GM18951 (cell line): ENCODE measurements around the gene UHMK1.

Experiments used
- POLR2A ChIP-seq: IDR thresholded peaks from 4 replicates; pipeline ENCODE4 v1.6.1; 2011; ENCODE audit warnings: mild to moderate bottlenecking; ENCODE audit not compliant: insufficient read length, insufficient read depth; ENCODE audit errors: extremely low read depth
- in situ Hi-C: fragments of 300-500 bp; cut with MboI; formaldehyde crosslinking; loops from one replicate; pipeline ENCODE4 v1.12.0; 2022; ENCODE audit warnings: low sequenced_read_pairs, mixed read lengths, inconsistent platforms; ENCODE audit not compliant: unreplicated experiment

UHMK1 gene

DNA sequence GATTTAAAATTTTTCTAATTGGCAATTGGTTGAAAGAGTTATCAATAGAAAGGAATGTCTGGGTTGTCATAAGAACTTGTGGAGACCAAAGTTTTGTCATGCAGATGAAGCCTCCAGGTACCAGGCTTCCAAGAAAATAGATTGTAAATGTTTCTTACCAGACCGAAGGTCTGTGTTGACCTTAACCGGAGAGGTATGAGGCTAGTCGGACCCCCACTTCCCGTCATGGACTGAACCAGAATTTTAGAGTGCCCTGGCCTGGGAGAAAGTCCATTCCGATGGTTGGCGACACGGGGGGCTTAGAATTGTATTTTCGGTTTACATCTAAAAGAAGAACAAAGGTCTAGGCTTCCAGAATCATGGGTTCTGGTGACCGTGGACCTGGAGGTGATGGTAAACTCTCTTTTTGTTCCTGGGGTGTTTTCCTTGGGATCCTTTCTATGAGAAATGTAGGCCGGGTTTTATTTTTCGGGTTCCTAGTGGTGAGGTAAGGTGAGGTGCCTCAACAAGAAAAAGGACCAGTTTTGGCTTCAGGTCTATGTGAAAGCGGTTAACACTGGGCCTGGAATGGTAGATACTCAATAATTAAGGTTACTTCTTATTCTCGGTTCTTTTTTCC, 405 bp upstream of the UHMK1 start:
- in situ Hi-C loops = no loop called here

DNA sequence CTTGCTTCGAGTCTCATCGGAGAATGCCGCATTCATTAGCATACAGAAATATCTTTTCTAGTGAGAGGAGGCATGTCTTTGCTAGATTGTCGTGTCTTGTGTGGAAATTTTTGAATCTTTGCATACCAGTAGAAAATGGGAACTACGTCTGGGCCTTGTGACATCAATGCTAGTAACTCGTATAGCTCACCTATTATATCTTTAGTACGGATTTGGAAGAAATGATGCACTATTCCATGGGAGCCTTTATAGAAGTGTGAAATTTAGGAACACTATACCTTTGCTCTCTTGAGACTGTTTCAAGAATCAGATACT, 835 bp downstream of the UHMK1 start:
- in situ Hi-C loops = no loop called here
- TF ChIP-seq POLR2A = no peak

More for the DNA sequence above, 405 bp upstream of the UHMK1 start:
- no peak for TF ChIP-seq POLR2A

DNA sequence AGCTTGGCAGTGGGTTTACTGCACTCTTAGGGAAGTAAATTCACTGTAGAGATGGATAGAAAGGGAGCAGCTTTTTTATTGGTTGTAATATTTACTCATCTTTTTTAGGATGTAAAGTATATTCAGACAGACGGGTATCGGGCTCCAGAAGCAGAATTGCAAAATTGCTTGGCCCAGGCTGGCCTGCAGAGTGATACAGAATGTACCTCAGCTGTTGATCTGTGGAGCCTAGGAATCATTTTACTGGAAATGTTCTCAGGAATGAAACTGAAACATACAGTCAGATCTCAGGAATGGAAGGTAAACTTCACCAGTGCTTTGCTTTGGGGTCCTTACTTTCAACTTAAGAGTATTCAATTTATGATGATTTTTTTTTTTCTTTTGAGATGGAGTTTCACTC, 3.2 kb downstream of the UHMK1 start:
- in situ Hi-C loops = no loop called here
- no peak for TF ChIP-seq POLR2A

DNA sequence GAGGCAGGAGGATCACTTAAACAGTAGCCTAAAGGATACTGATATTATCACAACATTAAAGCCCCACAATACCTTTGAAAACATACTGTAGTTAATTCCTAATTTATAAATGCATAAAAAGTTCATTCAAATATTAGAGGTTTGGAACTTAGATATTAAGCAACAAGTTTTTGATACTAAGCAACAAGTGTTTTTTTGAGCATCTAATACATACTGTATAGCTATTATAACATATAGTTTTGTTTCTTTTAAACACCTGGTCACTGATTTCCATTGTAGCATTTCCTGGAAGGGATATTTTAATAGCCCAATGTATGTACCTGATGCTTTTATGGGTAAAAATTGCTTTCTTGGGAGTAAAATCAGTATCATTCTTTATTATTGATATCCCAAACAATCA, 4.5 kb downstream of the UHMK1 start:
- TF ChIP-seq POLR2A = no peak
- in situ Hi-C loops = no loop called here

DNA sequence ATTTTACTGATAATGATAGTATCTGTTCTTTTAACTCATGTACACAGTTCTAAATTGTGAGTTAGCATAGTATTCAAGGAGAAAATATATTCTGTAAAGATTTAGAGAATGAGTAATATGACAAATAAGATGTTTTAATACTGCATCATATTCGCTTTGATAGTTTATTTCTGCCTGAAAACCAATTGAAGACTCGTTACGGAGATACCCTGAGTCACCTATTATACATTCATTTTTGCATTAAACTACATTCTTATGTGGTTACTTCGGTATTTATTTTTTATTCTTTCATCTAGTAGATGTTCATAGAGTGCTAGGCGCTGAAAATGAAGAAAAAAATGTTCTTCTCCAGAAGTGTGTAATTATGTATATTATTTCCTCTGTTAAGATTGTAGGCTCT, 5.3 kb downstream of the UHMK1 start:
- in situ Hi-C loops = no loop called here
- no peak for TF ChIP-seq POLR2A

DNA sequence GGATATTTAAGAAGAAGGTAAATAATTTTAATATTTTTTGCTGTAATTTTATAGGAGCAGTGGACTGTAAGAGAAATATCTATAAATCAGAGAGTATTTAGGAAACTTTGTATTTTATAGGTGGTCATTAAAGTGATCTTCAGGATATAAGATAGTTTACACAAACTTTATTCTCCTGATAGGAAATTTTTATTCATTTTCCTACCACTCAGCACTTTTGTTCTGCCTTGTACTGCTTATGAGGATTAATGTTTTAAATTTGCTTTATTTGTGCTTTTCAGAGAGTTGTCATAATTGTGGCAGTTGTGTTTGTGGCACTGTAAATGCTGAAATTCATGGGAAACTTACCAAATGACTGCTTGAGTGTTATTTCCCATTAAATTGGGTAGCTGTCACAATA, 29.7 kb downstream of the UHMK1 start:
- TF ChIP-seq POLR2A = no peak
- in situ Hi-C loops = no loop called here

DNA sequence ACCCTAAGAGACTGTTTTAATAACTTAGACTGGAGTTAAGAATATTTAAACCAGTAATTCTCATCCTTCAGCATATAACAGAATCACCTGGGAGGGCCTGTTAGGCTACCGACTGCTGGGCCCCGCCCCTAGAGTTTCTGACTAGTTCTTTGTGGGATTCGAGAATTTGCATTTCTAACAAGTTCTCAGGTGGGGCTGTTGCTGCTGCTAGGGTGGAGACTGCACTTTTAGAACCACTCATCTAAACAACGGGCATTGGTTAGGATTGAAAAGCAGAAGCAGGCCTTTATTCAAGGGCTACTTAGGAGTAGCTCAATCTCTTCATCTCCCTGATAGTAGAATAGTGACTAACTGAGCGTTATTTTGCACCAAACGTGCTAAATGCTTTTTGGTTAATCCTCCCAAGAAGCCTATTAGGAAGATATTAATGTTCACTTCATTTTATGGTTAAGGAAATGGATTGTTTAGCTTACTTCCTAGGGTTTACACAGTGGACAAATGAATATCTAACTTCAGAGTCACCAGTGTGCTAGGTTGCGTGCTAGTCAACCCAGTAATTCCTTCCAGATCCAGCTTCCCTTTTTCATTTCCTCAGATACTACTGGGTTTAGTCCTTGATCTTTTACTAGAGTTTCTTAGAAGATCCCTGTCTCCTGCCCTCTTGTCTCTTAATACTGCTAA, 32.8 kb downstream of the UHMK1 start:
- in situ Hi-C loops = no loop called here
- no peak for TF ChIP-seq POLR2A

DNA sequence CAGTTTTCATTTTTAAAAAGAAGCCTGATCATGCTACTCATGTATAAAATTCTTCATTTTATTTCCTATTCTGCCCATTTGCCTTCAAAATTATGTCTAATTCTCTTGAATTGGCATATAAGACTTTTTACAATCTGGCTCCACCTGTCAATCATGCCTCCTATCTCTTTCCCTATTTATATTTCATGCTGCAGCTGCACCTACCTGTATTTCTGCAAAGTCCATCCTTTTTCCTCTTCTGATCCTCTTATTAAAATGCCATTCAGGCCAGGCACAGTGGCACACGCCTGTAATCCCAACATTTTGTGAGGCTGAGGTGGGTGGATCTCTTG, 33.3 kb downstream of the UHMK1 start:
- in situ Hi-C loops = no loop called here
- TF ChIP-seq POLR2A = no peak

DNA sequence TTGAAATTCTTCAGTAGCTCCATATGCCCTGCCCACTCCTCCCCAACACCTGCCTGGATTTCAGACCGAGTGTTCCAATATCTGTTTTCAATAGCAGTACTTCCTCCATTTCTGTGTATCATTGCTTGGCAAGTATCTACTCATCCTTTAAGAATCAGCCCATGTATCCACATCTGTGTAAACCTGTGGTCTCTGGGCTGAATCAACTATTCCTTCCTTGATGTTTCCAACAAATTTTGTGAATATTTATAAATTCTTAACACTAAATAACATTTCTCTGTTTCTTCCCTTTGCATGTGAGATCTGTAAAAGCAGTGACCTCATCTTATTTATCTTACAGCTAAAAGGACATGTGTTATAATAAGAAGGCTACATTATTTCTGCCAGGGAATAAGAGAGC, 37.9 kb downstream of the UHMK1 start:
- in situ Hi-C loops = no loop called here
- no peak for TF ChIP-seq POLR2A

DNA sequence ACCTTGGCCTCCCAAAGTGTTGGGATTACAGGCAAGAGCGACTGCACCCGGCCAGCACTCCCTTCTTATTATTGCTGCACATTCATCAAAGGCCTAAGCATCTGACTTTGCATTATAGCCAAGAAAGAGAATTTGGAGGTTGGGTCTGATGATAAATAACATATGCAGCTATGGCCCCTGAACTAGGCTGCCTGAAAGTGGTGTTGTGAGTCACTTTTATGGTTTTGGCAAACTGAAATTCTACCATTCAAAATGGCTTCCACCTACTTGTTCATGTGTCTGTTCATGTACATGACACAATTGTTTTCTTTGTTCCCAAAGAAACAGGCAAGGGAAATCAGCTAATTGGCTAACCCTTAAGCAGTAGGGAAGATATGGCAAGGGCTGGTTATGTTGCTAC, 38.9 kb downstream of the UHMK1 start:
- TF ChIP-seq POLR2A = no peak
- in situ Hi-C loops = no loop called here

DNA sequence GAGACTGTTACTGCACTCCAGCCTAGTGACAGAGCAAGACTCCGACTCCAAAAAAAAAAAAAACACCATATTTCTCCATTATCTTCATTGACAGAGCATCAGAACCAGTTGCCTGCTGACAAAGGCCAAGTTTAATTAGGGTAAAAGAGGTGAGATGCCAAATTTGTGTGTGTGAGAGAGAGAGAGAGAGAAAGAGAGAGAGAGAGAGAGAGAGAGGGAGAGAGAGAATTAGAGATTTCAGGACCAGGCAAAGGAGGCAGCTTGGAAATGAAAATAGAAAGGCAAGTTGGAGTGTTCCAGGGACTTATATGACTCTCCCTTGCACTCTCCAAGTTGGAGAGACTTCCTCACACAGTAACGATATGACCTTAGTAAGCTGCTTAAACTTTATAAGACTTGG, 39.6 kb downstream of the UHMK1 start:
- in situ Hi-C loops = no loop called here
- no peak for TF ChIP-seq POLR2A

DNA sequence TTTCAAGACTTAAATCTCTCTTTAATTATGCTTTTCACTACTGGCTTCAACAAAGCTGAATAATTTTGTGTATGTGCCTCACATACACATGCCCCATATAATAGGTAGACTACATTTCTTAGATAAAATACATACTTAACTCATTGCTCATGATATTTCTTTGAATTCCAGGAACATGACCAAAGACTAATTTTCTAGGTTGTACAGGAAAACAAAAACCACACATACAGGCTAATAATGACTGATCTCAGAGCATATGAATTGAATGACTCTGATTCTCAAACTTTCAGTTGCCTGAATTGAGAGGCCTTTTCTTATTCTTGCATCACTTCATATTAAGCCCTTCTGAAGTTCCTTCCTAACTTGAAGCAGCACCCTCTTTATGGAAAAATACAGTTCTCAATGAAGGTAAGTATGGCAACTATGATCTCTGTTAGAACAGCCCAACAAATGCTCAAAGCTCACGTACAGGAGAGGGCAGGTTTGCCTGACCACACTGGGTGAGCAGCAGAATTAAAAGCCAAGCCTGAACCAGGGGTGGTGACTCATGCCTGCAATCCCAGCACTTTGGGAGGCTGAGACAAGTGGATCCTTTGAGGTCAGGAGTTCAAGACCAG, 41.3 kb downstream of the UHMK1 start:
- no peak for TF ChIP-seq POLR2A
- in situ Hi-C loops = no loop called here

DNA sequence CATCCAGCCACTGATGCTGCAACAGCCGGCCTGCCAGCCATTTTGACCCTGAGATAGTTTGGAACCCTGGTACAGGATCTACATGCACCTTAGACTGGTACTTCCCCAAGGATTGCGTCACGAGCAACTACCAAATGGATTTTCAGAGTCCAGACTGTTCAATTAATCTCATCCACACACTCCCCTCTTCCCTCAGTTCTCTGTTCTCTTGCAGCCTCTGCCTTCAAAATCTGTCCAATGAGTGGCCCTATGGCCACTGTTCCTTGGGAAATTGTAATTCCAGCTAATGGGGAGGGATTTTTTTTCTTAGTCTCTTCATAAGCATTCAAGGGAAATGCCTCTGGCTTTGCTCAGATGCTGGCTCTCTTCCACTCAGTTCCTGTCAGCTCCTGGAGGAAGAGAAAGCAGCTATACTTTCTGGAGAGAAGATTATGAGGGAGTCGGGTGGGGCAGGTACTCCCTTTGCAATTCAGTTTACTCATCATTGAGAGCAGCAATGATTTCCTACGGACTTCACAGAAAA, 44.1 kb downstream of the UHMK1 start:
- in situ Hi-C loops = no loop called here
- TF ChIP-seq POLR2A = no peak

DNA sequence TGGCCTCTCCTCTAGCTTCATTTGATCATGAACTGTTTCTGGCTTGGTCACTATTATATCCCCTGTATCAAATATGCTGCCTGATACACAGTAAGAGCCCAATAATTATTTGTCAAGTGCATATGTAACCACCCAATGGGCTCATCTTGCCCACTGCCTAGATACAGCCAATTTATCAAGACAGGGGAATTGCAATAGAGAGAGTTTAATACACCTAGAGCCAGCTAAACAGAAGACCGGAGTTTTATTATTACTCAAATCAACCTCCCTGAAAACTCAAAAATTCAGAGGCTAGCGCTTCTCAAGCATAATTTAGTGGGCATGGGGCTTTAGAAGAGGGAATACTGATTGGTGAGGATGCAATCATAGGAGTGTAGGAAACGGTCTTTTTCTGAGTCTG, 45.6 kb downstream of the UHMK1 start:
- TF ChIP-seq POLR2A = no peak
- in situ Hi-C loops = no loop called here
